AG08395 (cell line): Measurements from ENCODE around the gene RNU1-4.
"Not testable (repeated sequence)": the region's sequence is repeated elsewhere in the genome, so short reads cannot be mapped to it uniquely, and the experiment has no call there.

Source experiments
- DNase-seq: peaks from one replicate; pipeline ENCODE4 v3.0.0; 2012; ENCODE audit warnings: mixed read lengths, low spot score

RNU1-4 gene

DNA sequence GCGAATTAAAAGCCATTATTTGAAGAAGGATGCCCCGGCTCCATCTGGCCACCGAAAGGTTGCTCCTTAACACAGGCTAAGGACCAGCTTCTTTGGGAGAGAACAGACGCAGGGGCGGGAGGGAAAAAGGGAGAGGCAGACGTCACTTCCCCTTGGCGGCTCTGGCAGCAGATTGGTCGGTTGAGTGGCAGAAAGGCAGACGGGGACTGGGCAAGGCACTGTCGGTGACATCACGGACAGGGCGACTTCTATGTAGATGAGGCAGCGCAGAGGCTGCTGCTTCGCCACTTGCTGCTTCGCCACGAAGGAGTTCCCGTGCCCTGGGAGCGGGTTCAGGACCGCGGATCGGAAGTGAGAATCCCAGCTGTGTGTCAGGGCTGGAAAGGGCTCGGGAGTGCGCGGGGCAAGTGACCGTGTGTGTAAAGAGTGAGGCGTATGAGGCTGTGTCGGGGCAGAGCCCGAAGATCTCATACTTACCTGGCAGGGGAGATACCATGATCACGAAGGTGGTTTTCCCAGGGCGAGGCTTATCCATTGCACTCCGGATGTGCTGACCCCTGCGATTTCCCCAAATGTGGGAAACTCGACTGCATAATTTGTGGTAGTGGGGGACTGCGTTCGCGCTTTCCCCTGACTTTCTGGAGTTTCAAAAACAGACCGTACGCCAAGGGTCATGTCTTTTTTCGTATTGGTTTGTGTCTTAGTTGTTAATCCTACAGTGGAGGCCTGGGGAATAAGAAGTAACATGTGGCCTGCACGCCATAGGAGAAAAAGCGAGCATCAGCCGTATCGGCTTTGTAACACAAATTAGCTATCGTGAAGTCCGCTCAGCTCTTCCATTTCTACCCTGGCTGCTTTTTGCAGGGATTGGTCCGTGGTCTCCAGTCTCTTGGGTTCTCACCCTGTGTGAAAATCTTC is at the start of gene RNU1-4:
Gene RNU1-4, plus strand, starts transcription at position 470 of the 918 bp plus-strand sequence.
- DNase-seq: not testable (repeated sequence)

DNA sequence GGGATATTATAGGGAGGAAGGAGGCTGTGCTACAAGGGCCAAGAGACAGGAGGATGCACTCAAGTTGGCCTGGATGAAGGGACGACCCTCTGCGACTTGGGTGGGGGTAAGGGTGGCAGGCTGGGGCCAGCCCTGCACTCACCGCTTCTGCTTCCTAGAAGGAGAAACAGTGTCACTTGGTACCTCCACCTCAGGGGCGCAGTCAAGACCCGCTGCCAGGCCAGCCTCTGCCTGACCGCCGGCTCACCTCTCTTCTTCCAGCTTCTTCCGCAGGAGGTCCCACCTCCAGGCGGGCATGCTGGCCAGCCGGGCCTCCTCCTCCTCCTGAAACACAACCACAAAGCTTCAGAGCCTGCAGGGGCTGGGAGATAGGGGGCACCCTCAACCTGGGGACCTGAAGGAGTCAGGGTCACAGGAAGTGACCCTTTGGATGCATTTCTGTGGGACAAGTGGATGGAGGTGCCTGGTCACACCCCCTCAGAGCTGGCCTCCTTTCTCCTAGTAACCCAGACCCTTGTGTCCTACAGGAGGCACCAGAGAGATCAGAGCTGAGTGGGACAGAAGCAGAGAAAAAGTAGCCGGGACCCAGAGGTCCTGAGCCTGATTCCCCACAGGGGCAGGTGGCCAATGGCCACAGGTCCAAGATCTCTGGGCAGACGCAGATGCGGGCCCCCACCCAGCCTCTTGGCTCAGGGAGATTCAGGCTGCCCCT is 49.2 kb upstream of the RNU1-4 start:
- not testable (repeated sequence) for DNase-seq

DNA sequence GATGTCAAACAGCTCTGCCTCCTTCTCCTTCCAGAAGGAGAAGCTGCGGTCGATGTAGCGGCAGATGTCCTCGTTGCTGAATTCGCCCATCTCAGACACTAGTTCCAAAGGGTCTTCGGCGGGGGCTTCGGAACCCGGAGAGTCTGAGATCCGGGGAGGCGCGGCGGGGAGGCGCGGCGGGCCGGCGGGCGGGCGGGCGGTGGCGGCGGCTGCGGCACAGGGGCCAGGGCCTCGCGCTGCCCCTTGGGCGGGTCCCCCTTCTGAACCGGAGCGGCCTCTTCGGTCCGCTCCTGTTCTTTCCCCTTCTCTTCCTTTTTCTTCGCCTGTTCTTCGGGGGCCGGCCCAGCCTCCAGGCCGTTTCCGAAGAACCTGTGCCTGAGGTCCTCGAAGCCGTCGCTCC is 48.0 kb upstream of the RNU1-4 start:
- DNase-seq: not testable (repeated sequence)

DNA sequence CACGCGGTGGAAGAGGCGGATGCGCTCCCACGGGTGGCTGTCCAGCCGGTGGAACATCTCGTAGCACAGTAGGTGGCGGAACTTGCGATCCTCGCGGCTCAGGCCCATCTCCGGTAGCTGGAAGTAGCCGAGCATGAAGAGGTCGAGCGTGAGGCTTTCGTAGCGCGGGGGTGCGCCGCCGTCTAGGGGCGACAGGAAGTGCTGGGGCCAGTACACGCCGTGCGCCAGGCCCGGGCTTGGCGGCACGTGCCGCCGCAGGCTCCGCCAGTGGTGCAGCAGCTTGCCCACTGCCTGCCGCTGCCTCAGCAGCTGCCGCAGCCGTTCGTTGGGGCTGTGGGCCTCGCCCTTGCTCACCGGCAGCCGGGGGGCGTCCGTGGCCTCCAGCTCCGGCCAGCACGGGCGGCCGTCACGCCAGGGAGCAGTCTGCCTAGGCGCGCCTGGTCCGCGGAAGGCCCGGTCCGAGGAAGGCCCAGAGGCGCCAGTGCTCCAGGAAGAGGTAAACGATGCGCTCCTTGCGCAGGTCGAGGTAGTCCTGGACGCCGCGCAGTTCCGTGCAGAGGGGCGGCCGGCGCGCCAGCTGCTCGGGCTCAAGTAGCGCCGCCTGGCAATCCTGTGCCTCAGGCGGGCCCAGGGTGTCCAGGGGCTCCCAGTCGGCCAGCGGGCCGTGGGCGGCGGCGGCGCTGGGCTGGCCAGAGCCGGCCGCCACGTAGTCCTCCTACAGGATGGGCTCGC is 47.4 kb upstream of the RNU1-4 start:
- DNase-seq: not testable (repeated sequence)

DNA sequence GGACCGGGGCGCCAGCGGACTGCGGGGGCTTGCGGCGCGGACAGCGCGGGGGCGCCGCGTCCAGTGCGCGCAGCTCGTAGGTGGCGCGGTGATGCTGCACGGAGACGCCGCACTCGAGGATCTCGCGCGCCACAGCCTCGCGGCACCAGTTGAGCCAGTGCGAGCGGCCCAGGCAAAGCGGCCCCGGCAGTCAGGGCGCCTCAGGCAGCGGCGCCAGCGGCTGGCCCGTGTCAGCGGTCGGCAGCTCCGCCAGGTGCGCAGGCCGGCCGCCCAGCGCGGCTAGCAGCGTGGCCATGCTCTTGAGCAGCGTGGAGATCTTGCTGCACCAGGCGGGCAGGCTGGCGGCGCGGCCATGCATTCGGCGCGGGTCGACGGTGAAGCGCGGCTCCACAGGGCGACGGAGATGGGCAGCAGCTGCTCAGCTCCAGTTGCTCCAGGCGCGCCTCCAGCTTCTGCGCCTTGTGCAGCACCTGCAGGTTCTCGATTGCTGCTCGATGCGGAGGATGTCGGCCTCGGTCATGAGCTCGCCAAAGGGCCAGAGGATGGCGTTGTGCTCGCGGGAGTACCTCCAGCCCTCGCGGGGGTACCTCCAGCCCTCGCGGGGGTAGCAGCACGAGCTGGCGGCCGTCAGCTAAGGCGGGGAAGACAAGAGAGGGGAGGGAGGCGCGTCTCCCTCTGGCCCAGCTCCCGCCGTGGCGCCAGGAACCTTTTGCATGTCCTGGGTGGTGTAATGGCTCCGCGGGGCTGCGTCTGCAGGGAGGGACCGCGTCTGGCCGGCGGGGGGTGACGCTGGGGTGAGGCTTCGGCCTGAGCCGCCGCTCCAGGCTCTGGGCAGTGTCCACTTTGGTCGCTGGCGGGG is 46.6 kb upstream of the RNU1-4 start:
- DNase-seq: not testable (repeated sequence)

DNA sequence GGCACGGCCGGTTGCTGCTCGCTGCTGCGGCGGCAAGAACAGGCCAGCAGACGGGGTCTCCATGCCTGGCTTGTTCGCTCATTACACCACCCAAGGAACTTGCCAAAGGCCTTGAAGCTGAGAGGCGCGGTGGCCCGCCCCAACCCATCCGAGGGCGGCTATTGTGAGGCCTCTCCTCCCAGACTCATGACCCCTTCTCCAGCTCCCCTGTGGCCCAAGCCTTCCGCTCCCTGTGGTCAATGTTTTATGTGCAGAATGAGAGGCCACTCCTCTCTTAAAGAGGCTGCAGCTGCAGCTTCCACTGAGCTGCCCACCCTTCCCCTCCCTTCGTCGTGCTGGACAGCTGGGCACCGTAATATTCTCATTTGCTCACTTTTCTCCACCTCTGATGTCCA is 46.0 kb upstream of the RNU1-4 start:
- DNase-seq: not testable (repeated sequence)

DNA sequence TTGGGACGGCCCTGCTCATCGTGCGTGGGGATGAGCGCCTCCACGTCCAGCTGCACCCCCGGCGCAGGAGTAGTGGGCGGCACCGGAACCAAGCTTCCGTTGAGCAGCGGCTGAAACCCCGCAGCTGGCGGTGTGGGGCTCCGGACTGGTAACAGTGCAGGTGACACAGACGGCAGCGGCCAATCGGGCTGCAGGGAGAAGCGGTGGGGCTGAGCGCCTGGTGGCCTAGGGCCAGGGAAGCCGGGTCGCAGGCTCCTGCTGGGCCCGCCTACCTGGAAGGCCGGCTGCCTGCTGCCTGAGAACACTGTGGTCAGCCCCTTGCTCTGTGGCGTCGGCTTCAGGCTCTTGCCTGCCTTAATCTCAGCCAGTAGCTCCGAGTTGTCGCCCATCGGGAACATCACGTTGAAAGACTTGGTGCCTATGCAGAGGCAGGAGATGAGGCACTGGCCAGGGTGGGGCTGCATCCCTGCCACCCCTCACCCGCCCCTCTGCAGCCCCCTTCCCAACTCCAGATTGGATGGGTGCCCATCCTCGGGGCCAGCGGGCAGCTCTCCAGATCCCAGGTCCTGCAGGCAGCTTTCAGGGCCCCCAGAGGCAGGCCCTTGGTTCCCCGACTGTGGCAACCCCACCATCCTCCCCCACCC is 43.7 kb upstream of the RNU1-4 start:
- not testable (repeated sequence) for DNase-seq

DNA sequence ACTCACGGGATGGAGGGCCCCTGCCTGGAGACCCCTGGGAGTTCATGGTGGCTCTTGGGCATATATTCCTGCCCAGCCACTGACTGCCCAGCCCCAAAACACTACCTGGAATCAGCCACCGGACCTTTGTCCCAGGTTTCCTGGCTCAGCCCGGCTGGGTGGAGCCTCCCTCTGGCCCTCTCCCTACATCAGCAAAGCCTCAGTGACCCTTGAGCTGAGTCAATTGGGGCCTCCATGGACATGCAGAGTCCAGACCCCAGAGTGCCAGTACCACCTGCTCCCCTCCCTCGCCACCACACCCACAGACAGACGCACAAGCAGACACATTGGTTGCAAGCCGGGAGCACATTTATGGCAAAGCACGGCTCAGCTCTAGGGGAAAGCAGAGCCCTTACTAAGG is 43.2 kb upstream of the RNU1-4 start:
- DNase-seq: not testable (repeated sequence)

DNA sequence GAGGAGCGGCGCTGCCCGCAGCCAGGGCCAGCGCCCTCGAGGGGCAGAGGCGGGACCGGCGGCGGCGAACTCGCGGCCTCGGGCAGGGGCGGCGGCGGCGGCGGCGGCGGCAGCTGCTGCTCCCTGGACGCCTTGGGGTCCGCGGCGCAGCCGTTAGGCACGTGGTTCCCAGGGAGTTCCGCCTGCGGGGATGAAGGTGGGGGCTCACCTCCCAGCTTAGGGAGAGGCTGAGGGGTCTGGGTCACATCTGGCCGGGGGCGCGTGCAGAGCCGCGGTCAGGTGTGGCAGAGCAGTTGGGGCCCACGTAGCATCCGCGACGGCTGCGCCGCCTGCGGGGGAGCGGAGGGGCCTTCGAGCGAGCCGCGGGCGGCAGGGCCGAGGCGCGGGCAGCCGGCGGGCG is 40.9 kb upstream of the RNU1-4 start:
- not testable (repeated sequence) for DNase-seq

DNA sequence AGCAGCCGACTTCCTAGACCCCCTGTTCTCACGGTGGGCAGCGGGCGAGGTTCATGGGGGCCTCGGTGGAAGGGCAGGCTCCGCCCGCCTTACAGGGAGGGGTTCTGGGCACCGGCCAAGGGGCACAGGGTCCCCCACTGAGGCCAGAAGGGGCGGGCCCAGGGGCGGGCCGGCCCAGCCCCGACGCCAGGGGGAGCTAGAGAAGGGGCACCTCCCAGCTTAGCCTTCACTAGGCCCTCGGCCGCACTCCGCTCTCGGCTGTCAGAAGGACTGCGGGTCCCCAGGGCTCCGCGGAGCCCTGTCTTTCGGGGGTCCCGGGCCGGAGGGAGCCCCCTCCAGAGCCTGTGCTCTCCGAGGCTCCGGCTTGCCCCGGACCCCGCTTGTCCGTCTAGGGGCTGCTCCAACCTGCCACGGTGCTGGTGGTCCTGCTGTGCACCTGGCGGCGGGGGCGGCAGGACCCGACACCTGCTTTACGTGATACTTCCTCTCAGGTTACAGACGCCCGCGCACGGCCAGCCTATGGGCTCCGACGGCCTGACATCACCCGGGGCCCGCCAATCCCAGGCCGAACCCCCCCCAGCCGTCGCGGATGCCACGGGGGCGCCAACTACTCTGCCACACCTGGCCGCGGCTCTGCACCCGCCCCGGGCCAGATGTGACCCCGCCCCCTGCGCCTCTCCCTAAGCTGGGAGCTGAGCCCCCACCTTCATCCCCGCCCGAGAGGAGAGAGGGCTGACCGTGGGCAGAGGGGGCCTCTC is 40.0 kb upstream of the RNU1-4 start:
- DNase-seq: not testable (repeated sequence)

DNA sequence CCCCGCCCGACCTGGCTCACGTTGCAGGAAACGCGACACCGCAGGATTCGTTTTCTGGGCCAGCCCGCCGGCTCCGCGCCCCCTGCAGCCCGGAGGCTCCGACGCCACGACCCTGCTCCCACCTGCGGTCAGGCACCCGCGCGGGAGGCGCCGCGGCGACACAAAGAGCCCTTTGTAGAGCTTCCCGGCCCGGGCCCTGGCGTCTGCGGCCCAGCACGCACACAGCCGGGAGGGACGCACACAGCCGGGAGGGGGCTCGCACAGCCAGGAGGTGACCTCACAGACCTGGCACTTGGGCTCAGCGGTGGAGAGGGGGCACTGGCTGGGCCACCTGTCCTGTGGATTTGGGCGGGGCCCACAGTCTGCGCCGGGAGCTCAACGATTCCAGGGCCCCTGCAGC is 39.1 kb upstream of the RNU1-4 start:
- not testable (repeated sequence) for DNase-seq

DNA sequence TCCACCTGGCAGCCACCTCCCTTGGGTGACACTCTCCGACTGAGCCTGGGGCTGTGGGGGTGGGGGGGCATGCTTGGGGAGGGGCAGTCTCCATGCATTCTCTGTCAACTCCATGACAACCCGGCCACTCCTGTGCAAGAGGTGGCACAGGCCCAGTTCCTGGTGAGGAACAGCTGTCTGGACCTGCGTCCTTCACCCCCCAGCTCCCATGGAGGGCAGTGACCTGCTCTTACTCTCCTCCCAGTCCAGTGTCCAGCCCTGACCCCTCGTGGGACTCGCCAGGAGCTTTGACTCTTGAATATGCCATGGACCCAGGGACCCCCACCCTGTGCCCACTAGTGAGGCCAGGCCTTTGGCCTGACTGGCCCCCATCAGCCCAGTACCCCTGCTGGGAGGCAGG is 38.0 kb upstream of the RNU1-4 start:
- not testable (repeated sequence) for DNase-seq

DNA sequence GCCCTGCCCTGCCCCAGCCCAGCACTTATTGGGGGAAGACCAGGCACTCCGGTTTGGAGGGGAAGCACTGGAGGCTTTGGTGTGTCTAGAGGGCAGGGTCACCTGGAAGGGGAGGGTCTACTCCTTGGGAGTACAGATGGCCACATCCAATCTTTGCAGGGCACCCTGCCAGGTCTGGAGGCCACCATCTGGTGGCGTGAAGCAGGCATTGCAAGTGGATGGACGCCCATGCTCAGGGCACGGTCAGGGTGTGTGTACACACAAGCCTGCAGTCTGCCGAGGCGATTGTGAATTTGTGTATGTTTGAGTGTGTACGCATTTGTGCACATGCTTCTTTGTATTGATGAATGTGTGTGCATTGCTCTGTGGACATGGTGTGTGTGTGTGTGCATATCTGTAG is 37.2 kb upstream of the RNU1-4 start:
- DNase-seq: not testable (repeated sequence)

DNA sequence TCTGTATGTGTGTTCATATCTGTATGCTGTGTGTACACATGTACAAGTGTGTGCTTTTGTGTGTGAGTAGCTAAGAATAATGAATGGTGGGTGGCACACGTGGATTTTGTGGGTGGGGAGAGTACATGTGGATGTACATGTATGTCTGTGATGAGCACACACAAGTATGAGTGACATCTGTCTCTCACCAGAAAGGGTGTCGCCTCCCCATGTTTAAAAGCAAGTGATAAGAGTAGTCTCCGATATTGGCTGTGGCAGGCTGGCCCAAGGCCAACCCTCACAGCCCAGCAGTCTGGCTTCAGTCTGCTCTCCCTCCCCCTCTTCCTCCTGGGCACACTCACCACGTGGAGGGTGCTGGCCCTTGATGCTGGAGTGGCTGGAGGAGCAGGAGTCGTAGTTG is 36.7 kb upstream of the RNU1-4 start:
- DNase-seq: not testable (repeated sequence)

DNA sequence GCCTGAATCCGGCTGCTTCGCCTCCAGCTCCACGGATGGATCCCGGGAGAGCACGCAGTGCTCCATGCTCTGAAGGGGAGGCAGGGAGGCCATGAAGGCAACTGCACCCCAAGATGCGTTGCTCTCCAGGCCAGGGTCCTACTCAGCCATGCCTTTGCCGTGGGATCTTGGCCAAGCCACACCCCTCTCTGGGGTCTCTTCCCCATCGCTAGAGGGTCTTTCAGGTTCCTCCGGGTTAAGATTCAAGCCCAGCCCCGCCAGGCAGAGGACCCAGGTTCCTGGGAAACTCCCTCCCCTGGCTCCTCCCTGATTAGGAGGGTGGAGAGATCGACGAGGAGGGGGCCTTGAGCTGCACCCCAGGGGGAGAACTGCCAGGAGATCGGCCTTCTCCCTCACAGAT is 36.2 kb upstream of the RNU1-4 start:
- DNase-seq: not testable (repeated sequence)

DNA sequence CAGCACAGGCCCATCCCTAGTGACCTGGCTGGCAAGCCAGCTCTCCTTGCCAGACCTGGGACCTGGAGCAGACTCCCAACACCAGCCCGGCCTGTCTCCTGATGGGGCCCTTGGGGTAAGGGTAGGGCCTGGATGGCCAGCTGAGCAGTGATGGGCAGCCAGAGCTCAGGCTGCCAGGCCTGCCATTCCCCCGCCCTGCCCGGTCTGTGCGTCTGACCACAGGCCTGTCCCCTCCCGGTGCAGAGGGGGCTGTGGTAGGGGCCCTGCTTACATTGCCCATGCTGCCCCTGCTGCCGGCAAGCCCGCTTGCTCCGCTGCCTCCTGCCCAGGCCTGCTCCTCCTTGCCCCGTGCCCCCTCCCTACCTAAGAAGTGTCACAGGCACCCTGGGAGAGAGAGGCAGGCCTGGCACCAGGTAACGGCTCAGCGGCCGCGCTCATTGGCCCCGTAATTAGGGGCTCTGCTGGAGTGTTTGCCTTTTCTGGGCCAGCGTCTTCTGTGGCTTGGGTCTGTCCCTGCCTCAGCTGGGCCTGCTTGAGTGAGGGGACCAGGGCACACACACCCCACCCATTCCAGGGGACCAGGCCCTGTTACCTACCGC is 35.7 kb upstream of the RNU1-4 start:
- DNase-seq: not testable (repeated sequence)

DNA sequence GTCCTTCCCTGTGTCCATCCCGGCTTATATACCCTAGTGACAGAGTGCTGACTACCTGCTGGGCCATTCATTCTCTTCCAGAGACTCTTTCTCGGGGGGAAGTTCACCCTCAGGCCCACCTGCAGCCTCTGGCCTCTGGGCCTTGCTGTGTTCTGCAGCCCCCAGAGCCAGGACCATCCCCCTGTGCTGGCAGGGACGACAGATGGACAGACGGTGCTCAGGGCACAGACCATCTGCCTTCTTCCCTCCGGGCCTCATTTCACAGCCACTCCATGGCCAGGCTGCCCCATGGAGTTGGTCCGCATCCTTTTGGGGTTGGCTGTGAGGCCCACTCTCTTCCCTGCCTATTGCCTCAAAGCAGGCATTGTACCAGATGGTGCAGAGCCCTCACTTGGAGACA is 34.0 kb upstream of the RNU1-4 start:
- DNase-seq: not testable (repeated sequence)

DNA sequence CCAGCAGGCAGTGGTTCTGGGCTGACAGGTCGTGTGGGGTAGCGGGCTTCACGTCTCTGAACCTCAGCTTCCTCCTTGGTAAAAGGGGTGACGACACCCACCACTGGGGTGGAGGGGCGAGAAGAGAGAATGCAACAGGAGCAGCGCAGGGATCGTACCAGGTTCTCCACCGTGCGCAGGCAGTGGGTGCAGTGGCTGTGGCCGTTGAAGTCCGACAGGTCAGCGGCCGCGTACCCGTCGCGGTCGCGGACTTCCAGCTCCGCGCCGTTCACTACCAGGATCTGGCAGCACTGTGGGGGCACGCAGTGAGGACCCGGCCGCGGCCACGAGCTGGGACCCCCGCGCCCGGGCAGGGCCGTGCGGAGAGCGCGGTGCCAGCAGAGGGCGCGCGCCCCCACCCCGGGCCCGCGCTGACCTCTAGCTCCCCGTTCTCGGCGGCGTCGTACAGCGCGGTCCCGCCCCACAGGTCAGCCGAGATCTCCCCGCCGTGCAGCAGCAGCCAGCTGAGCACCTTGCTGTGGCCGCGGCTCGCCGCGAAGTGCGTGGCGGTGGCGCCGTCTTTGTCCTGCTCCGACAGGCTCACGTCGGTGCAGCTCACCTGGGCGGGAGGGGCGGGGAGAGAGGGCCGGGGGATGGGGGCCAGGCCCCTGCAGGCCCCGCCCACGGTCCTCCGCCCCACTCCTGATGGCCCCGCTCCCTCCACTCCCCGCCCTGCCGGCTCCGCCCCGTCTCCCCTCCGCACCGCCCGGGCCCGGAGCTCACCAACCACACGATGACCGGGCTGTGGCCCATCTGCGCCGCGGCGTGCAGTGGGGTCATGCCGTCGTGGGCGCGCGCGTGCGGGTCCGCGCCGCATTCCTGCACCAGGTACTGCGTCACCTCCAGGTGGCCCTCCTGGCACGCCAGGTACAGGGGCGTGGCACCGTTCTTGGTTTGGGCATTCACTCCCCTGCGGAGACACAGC is 32.9 kb upstream of the RNU1-4 start:
- DNase-seq: not testable (repeated sequence)
